ENCODE results near the gene CYP4A11. TPM values are rescaled to one million over a fixed set of nuclear protein-coding genes. Genes with fewer than 3 reads are reported as not detected.

Gene CYP4A11
- total and polyA plus RNA-seq, 2 donors (not counting 3 experiments of a cell fraction or from before 2014, with no cell fraction given) = not detected

- no peak overlapping the region for H3K9ac ChIP-seq (replicated peaks; ENCODE audit: extremely low read depth, insufficient read depth, low read length)
- CTCF ChIA-PET = no interaction called here
- H3K4me1 ChIP-seq (ENCODE audit: control insufficient read depth, extremely low read depth, insufficient read depth, low read length) = no peaks in the 10 kb centered on the region
- H3K27me3 ChIP-seq (ENCODE audit: control insufficient read depth in 2 of 2, insufficient read depth in 2 of 2, low read length in 2 of 2) = peaks cover 0 to 2% of the 10 kb centered on the region in 2 experiments
- H4K20me1 ChIP-seq (replicated peaks; ENCODE audit: control insufficient read depth, extremely low read depth, insufficient read depth, low read length) = no peaks in the 10 kb centered on the region
- POLR2A ChIA-PET = no interaction called here
- FAIRE-seq = no peak
- intact Hi-C loops (cut with micrococcal nuclease) = no loop called here
- no peaks in the 10 kb centered on the region for H3K79me2 ChIP-seq (ENCODE audit: control insufficient read depth, insufficient read depth, low read length)
- H3K36me3 ChIP-seq (ENCODE audit: control insufficient read depth in 2 of 2, extremely low read depth in 1 of 2, insufficient read depth in 2 of 2, low read length in 2 of 2) = no peaks in the 10 kb centered on the region
- no peak overlapping the region for H2AFZ ChIP-seq (ENCODE audit: low read depth, low read length)
- no peaks in the 10 kb centered on the region for H3K9me1 ChIP-seq (replicated peaks; ENCODE audit: control insufficient read depth, extremely low read depth, insufficient read depth, low read length)
- no peak overlapping the region for H3K4me3 ChIP-seq (replicated peaks in 1 of 3; ENCODE audit: insufficient read depth in 1 of 3, low read depth in 1 of 3, low read length in 3 of 3)
- BruUV-seq (replicated peaks) = no TSS peak
- TF ChIP-seq FOS (IDR thresholded peaks at IDR 0.05; ENCODE audit: borderline replicate concordance, insufficient read depth, low read length) (no peak), MYC (IDR thresholded peaks at IDR 0.05; ENCODE audit: low read depth, low read length) (no peak), POLR2A (IDR thresholded peaks at IDR 0.05; ENCODE audit: low read depth, low read length) (no peak), JUN (IDR thresholded peaks at IDR 0.05; ENCODE audit: borderline replicate concordance, insufficient read depth, insufficient read length, low read depth) (no peak)
- TF ChIP-seq, protein P1, sequence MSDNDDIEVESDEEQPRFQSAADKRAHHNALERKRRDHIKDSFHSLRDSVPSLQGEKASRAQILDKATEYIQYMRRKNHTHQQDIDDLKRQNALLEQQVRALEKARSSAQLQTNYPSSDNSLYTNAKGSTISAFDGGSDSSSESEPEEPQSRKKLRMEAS (IDR thresholded peaks at IDR 0.05; ENCODE audit: insufficient read depth, insufficient read length) = no peak
- DNase-seq (ENCODE audit: low read depth, low spot score) = no peak
- dilution Hi-C loops (cut with MboI; ENCODE audit: extremely low pct_ligation_motif_present, low sequenced_read_pairs) = no loop called here
- H3K4me2 ChIP-seq (ENCODE audit: insufficient read depth, low read length) = no peak overlapping the region
- H3K9me3 ChIP-seq (replicated peaks; ENCODE audit: control insufficient read depth, insufficient read depth, low read length) = no peaks in the 10 kb centered on the region
- no peak overlapping the region for H3K27ac ChIP-seq (ENCODE audit: insufficient read depth, low read depth, low read length)
Observed at GRCh38 chr1:46983830-46984586, 42.7 kb upstream of the CYP4A11 start.

GRCh38 chr1:46983166-46983829 is 42.0 kb upstream of the CYP4A11 start:
- no peaks in the 10 kb centered on the region for H3K4me1 ChIP-seq (ENCODE audit: control insufficient read depth, extremely low read depth, insufficient read depth, low read length)
- BruUV-seq (replicated peaks) = no TSS peak
- H3K4me2 ChIP-seq (ENCODE audit: insufficient read depth, low read length) = no peak overlapping the region
- H3K27me3 ChIP-seq (ENCODE audit: control insufficient read depth in 2 of 2, insufficient read depth in 2 of 2, low read length in 2 of 2) = peaks cover 0 to 2% of the 10 kb centered on the region in 2 experiments
- dilution Hi-C loops (cut with MboI; ENCODE audit: extremely low pct_ligation_motif_present, low sequenced_read_pairs) = no loop called here
- no peaks in the 10 kb centered on the region for H3K36me3 ChIP-seq (ENCODE audit: control insufficient read depth in 2 of 2, extremely low read depth in 1 of 2, insufficient read depth in 2 of 2, low read length in 2 of 2)
- no peaks in the 10 kb centered on the region for H3K9me1 ChIP-seq (replicated peaks; ENCODE audit: control insufficient read depth, extremely low read depth, insufficient read depth, low read length)
- no peak overlapping the region for H3K4me3 ChIP-seq (replicated peaks in 1 of 3; ENCODE audit: insufficient read depth in 1 of 3, low read depth in 1 of 3, low read length in 3 of 3)
- FAIRE-seq (no peak), DNase-seq (ENCODE audit: low read depth, low spot score) (no peak)
- no peak overlapping the region for H3K27ac ChIP-seq (ENCODE audit: insufficient read depth, low read depth, low read length)
- intact Hi-C loops (cut with micrococcal nuclease) = no loop called here
- CTCF ChIA-PET = no interaction called here
- TF ChIP-seq, protein P2, sequence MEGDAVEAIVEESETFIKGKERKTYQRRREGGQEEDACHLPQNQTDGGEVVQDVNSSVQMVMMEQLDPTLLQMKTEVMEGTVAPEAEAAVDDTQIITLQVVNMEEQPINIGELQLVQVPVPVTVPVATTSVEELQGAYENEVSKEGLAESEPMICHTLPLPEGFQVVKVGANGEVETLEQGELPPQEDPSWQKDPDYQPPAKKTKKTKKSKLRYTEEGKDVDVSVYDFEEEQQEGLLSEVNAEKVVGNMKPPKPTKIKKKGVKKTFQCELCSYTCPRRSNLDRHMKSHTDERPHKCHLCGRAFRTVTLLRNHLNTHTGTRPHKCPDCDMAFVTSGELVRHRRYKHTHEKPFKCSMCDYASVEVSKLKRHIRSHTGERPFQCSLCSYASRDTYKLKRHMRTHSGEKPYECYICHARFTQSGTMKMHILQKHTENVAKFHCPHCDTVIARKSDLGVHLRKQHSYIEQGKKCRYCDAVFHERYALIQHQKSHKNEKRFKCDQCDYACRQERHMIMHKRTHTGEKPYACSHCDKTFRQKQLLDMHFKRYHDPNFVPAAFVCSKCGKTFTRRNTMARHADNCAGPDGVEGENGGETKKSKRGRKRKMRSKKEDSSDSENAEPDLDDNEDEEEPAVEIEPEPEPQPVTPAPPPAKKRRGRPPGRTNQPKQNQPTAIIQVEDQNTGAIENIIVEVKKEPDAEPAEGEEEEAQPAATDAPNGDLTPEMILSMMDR (IDR thresholded peaks at IDR 0.05; ENCODE audit: extremely low read depth in 1 of 2, insufficient read depth in 1 of 2, low read depth in 1 of 2, low read length in 2 of 2) = no peak
- TF ChIP-seq JUN (IDR thresholded peaks at IDR 0.05; ENCODE audit: borderline replicate concordance, insufficient read depth, insufficient read length, low read depth) (no peak), GATA2 (IDR thresholded peaks at IDR 0.05; ENCODE audit: insufficient read depth, insufficient read length, low read depth, low read length) (no peak)
- H3K9me3 ChIP-seq (replicated peaks; ENCODE audit: control insufficient read depth, insufficient read depth, low read length) = no peaks in the 10 kb centered on the region
- H3K9ac ChIP-seq (replicated peaks; ENCODE audit: extremely low read depth, insufficient read depth, low read length) = no peak overlapping the region
- no peaks in the 10 kb centered on the region for H4K20me1 ChIP-seq (replicated peaks; ENCODE audit: control insufficient read depth, extremely low read depth, insufficient read depth, low read length)
- POLR2A ChIA-PET = no interaction called here
- no peaks in the 10 kb centered on the region for H3K79me2 ChIP-seq (ENCODE audit: control insufficient read depth, insufficient read depth, low read length)
- H2AFZ ChIP-seq (ENCODE audit: low read depth, low read length) = no peak overlapping the region

Measured in endothelial cell of umbilical vein (primary cell).